A673 (cell line): ENCODE measurements around the gene GRID1. TPM values are rescaled to one million over a fixed set of nuclear protein-coding genes. Genes with fewer than 3 reads are reported as not detected.

ENCODE experiments used
- BruUV-seq: library from RNA; stranded (reverse); fragments of 400-500 nt; replicated peaks from 2 replicates; lab custom pipeline; 2021; lab: Mats Ljungman, UMichigan
- CTCF ChIA-PET: fragments of 300-600 bp; sonication (Branson Sonifier 250); formaldehyde crosslinking; loops from one replicate; lab custom pipeline; 2022; ENCODE audit warnings: antibody characterized with exemption; lab: Charles Lee
- POLR2A ChIA-PET: fragments of 300-600 bp; sonication (Branson Sonifier 250); formaldehyde crosslinking; loops from one replicate; lab custom pipeline; 2022; ENCODE audit warnings: antibody characterized with exemption; ENCODE audit not compliant: low non-redundant PET; lab: Charles Lee
- DNase-seq: peaks from one replicate; pipeline ENCODE4 v3.0.0-alpha.2; 2015; ENCODE audit warnings: low spot score
- H3K27ac ChIP-seq: fragments of 200-600 bp; sonication (generic); 2 replicates; pipeline ENCODE4 v1.5.1; 2016; ENCODE audit warnings: mixed run types, low read depth, mild to moderate bottlenecking, mixed read lengths, antibody characterized with exemption, low read length; ENCODE audit not compliant: poor library complexity, severe bottlenecking
- H3K27me3 ChIP-seq: fragments of 200-600 bp; sonication (generic); replicated peaks from 2 replicates; pipeline ENCODE4 v1.6.1; 2017; ENCODE audit warnings: mixed run types, low read depth, mild to moderate bottlenecking, mixed read lengths, antibody characterized with exemption, low read length; ENCODE audit not compliant: insufficient read depth, poor library complexity
- H3K36me3 ChIP-seq: fragments of 200-600 bp; sonication (generic); 2 replicates; pipeline ENCODE4 v1.6.1; 2016; ENCODE audit warnings: mixed run types, mild to moderate bottlenecking, mixed read lengths, antibody characterized with exemption, low read length; ENCODE audit not compliant: insufficient read depth, poor library complexity, severe bottlenecking
- H3K4me1 ChIP-seq: fragments of 200-600 bp; sonication (generic); 2 replicates; pipeline ENCODE4 v1.6.1; 2017; ENCODE audit warnings: mixed run types, mild to moderate bottlenecking, mixed read lengths, antibody characterized with exemption, low read length; ENCODE audit not compliant: insufficient read depth, poor library complexity, severe bottlenecking
- H3K4me3 ChIP-seq: fragments of 200-600 bp; sonication (generic); 2 replicates; pipeline ENCODE4 v1.5.1; 2016; ENCODE audit warnings: low read depth, mixed run types, mild to moderate bottlenecking, mixed read lengths, low read length; ENCODE audit not compliant: poor library complexity, severe bottlenecking
- H3K9me3 ChIP-seq: fragments of 200-600 bp; sonication (generic); 2 replicates; pipeline ENCODE4 v1.6.1; 2016; ENCODE audit warnings: mixed run types, low read depth, mild to moderate bottlenecking, mixed read lengths, antibody characterized with exemption, low read length; ENCODE audit not compliant: poor library complexity, severe bottlenecking
- CTCF ChIP-seq: fragments of 300-800, 200-600 bp; sonication (generic); conservative IDR thresholded peaks from 2 replicates; pipeline ENCODE4 v1.5.1; 2017; ENCODE audit warnings: low read depth, mild to moderate bottlenecking, antibody characterized with exemption, low read length, moderate library complexity, mixed read lengths
- EZH2 ChIP-seq: fragments of 200-600 bp; sonication (generic); IDR thresholded peaks from 2 replicates; pipeline ENCODE4 v1.6.1; 2017; ENCODE audit warnings: borderline replicate concordance, low read depth, mild to moderate bottlenecking, mixed read lengths, antibody characterized with exemption, low read length; ENCODE audit not compliant: poor library complexity, severe bottlenecking
- intact Hi-C: fragments of 100-400 bp; cut with micrococcal nuclease; formaldehyde crosslinking; loops from one replicate; pipeline ENCODE4 v1.10.0; 2022; ENCODE audit not compliant: unreplicated experiment
- total RNA-seq: library from RNA; stranded (reverse); gene quantifications from 2 replicates; pipeline ENCODE4 v1.2.3, GENCODE V29; 2021

Gene GRID1
- total RNA-seq, 1 experiment from 2014 or later: not detected

GRCh38 chr10:86083664-86084175, 282.9 kb downstream of the GRID1 start:
- Histone ChIP-seq H3K9me3 (no peaks in the 10 kb centered on the region), H3K27me3 (peaks cover 61% of the 10 kb centered on the region), H3K36me3 (no peaks in the 10 kb centered on the region), H3K4me3 (no peak overlapping the region), H3K27ac (no peak overlapping the region), H3K4me1 (no peaks in the 10 kb centered on the region)
- CTCF ChIA-PET: no interaction called here
- no peak for TF ChIP-seq CTCF
- DNase-seq: no peak
- POLR2A ChIA-PET: no interaction called here
- no TSS peak for BruUV-seq
- intact Hi-C loops: no loop called here

- ChIA-PET POLR2A (no interaction called here), CTCF (no interaction called here)
- Histone ChIP-seq H3K4me1 (no peaks in the 10 kb centered on the region), H3K36me3 (no peaks in the 10 kb centered on the region), H3K9me3 (no peaks in the 10 kb centered on the region), H3K4me3 (no peak overlapping the region), H3K27ac (no peak overlapping the region), H3K27me3 (peaks cover 57% of the 10 kb centered on the region)
- intact Hi-C loops: no loop called here
- BruUV-seq: no TSS peak
- TF ChIP-seq CTCF: no peak
- no peak for TF ChIP-seq EZH2
- no peak for DNase-seq
Measured at GRCh38 chr10:86083206-86083605, 283.4 kb downstream of the GRID1 start.

- Histone ChIP-seq H3K27ac (no peak overlapping the region), H3K36me3 (no peaks in the 10 kb centered on the region), H3K4me3 (no peak overlapping the region), H3K27me3 (peaks cover 52% of the 10 kb centered on the region), H3K4me1 (no peaks in the 10 kb centered on the region), H3K9me3 (no peaks in the 10 kb centered on the region)
- DNase-seq: no peak
- ChIA-PET CTCF (no interaction called here), POLR2A (no interaction called here)
- BruUV-seq: no TSS peak
- intact Hi-C loops: no loop called here
- TF ChIP-seq EZH2: no peak
- TF ChIP-seq CTCF: no peak
Measured at GRCh38 chr10:86082556-86082955, 284.0 kb downstream of the GRID1 start.
